GM12874 (cell line): ENCODE results near the gene PBX1.

Experiments used
- CTCF ChIP-seq: IDR thresholded peaks from 2 replicates; pipeline ENCODE4 v1.5.1; 2011; ENCODE audit warnings: low read depth, mild to moderate bottlenecking, control low read depth, low read length, moderate library complexity; ENCODE audit not compliant: insufficient read depth

PBX1 gene

GRCh38 chr1:164726235-164726634 is 167.3 kb downstream of the PBX1 start:
- TF ChIP-seq CTCF: no peak

- no peak for TF ChIP-seq CTCF
These were observed 169.7 kb downstream of the PBX1 start for GRCh38 chr1:164728719-164729118.

GRCh38 chr1:164731161-164731876 is 172.3 kb downstream of the PBX1 start:
- TF ChIP-seq CTCF: no peak

GRCh38 chr1:164733070-164733469 is 174.1 kb downstream of the PBX1 start:
- TF ChIP-seq CTCF: no peak

GRCh38 chr1:164733734-164734133 is 174.8 kb downstream of the PBX1 start:
- no peak for TF ChIP-seq CTCF

- no peak for TF ChIP-seq CTCF
These were observed 176.5 kb downstream of the PBX1 start for GRCh38 chr1:164735315-164736052.

- no peak for TF ChIP-seq CTCF
These were observed 177.2 kb downstream of the PBX1 start for GRCh38 chr1:164736137-164736536.
